DND-41 (cell line): ENCODE results near the gene AK1.

Source experiments
- ATAC-seq: fragments of 200-7000 bp; cut with Tn5 transposase; 3 replicates; pipeline ENCODE4 v1.9.1; 2021; ENCODE audit warnings: low read depth; ENCODE audit not compliant: insufficient read depth
- DNase-seq: peaks from one replicate; pipeline ENCODE4 v3.0.0-alpha.2; 2020
- H2AFZ ChIP-seq: 2 replicates; pipeline ENCODE4 v1.6.0; 2012; ENCODE audit warnings: low read depth, low read length
- H3K27ac ChIP-seq: 2 replicates; pipeline ENCODE4 v1.5.1; 2012; ENCODE audit warnings: low read length, inconsistent platforms
- H3K27me3 ChIP-seq: fragments of 200-600 bp; sonication (generic); 2 replicates; pipeline ENCODE4 v1.6.0; 2012; ENCODE audit warnings: low read length, mild to moderate bottlenecking, inconsistent platforms; ENCODE audit not compliant: insufficient read depth, poor library complexity
- H3K36me3 ChIP-seq: 2 replicates; pipeline ENCODE4 v1.5.1; 2012; ENCODE audit warnings: low read length, inconsistent platforms; ENCODE audit not compliant: insufficient read depth
- H3K4me1 ChIP-seq: 2 replicates; pipeline ENCODE4 v1.5.1; 2012; ENCODE audit warnings: mild to moderate bottlenecking, low read length; ENCODE audit not compliant: insufficient read depth
- H3K4me2 ChIP-seq: 2 replicates; pipeline ENCODE4 v1.6.0; 2012; ENCODE audit warnings: mild to moderate bottlenecking, moderate library complexity, low read length, inconsistent platforms; ENCODE audit not compliant: insufficient read depth
- H3K4me3 ChIP-seq, 2 experiments: fragments of 200-600 bp in 1 of 2; shearing (Covaris generic) in 1 of 2; 2 replicates each; pipeline ENCODE4 v1.5.1; 2012 to 2016; ENCODE audit warnings: inconsistent platforms in 2 of 2, low read length in 2 of 2, mild to moderate bottlenecking in 2 of 2, low read depth in 1 of 2, moderate library complexity in 1 of 2
- H3K79me2 ChIP-seq: 2 replicates; pipeline ENCODE4 v1.6.0; 2012; ENCODE audit warnings: low read length, inconsistent platforms; ENCODE audit not compliant: insufficient read depth
- H3K9ac ChIP-seq: 2 replicates; pipeline ENCODE4 v1.6.0; 2012; ENCODE audit warnings: low read depth, mild to moderate bottlenecking, inconsistent platforms, low read length, moderate library complexity
- H3K9me3 ChIP-seq: 2 replicates; pipeline ENCODE4 v1.5.1; 2012; ENCODE audit warnings: low read length, moderate library complexity, mild to moderate bottlenecking, inconsistent platforms; ENCODE audit not compliant: insufficient read depth, severe bottlenecking
- H4K20me1 ChIP-seq: 2 replicates; pipeline ENCODE4 v1.6.0; 2012; ENCODE audit warnings: low read length; ENCODE audit not compliant: insufficient read depth
- EZH2 ChIP-seq: IDR thresholded peaks from 3 replicates; pipeline ENCODE4 v1.6.1; 2012; ENCODE audit warnings: borderline replicate concordance, low read depth, mild to moderate bottlenecking, moderate library complexity, low read length, inconsistent platforms; ENCODE audit not compliant: severe bottlenecking
- TF ChIP-seq, protein P1 (sequence below): IDR thresholded peaks from 2 replicates; pipeline ENCODE4 v1.5.1; 2012; ENCODE audit warnings: borderline replicate concordance, low read length, moderate library complexity, mild to moderate bottlenecking; ENCODE audit not compliant: poor library complexity, severe bottlenecking; ENCODE audit errors: extremely low read depth

The AK1 gene

DNA sequence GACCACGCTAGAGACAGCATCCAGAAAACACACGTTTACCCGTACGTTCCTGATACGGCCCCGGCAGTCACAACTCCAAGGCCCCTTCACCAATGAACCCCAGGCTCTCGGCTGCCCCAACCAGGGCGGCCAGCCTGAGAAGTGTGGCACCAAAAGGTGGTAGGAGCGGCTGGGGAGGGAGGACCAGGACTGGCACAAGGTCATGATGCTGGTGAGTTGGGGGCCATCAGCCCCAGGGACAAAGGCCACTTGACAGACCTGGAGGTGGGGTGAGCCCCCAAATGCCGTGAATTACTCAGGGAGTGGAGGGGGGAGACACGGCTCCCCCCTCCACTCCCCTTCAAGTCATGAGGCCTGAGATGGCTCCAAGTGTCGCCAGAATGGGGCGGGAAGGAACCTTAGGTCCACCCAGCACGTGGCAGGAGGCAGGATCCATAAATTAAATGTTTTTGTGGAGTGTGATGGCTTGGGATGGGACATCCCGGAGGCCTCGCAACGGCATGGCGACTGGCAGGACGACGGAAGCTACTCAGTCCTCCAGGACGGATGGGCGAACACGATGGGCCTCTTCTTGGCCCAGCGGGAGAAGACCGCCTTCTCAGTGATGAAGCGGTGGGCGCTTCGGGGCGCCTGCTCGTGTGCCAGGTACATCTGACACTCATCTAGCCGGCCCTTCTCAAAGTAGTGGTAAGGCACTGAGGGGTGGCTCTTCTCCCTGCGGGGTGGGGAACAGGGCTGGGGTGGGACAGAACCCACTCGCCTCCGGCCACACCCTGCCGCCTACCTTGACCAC lies 30.6 kb upstream of the AK1 start:
- H3K9ac ChIP-seq, result no peak overlapping the region
- TF ChIP-seq, protein P1, sequence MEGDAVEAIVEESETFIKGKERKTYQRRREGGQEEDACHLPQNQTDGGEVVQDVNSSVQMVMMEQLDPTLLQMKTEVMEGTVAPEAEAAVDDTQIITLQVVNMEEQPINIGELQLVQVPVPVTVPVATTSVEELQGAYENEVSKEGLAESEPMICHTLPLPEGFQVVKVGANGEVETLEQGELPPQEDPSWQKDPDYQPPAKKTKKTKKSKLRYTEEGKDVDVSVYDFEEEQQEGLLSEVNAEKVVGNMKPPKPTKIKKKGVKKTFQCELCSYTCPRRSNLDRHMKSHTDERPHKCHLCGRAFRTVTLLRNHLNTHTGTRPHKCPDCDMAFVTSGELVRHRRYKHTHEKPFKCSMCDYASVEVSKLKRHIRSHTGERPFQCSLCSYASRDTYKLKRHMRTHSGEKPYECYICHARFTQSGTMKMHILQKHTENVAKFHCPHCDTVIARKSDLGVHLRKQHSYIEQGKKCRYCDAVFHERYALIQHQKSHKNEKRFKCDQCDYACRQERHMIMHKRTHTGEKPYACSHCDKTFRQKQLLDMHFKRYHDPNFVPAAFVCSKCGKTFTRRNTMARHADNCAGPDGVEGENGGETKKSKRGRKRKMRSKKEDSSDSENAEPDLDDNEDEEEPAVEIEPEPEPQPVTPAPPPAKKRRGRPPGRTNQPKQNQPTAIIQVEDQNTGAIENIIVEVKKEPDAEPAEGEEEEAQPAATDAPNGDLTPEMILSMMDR, result no peak
- no peak for TF ChIP-seq EZH2
- H3K79me2 ChIP-seq, result no peaks in the 10 kb centered on the region
- peaks cover 5% of the 10 kb centered on the region; the same call in 1 of the 2 replicates for H3K36me3 ChIP-seq
- no peaks in the 10 kb centered on the region for H4K20me1 ChIP-seq
- no peaks in the 10 kb centered on the region for H3K4me1 ChIP-seq
- no peak overlapping the region for H3K27ac ChIP-seq
- no peak for ATAC-seq
- no peak overlapping the region for H3K4me2 ChIP-seq
- no peaks in the 10 kb centered on the region for H3K27me3 ChIP-seq
- H2AFZ ChIP-seq, result no peak overlapping the region
- no peaks in the 10 kb centered on the region for H3K9me3 ChIP-seq
- H3K4me3 ChIP-seq, result no peak overlapping the region
- no peak for DNase-seq

DNA sequence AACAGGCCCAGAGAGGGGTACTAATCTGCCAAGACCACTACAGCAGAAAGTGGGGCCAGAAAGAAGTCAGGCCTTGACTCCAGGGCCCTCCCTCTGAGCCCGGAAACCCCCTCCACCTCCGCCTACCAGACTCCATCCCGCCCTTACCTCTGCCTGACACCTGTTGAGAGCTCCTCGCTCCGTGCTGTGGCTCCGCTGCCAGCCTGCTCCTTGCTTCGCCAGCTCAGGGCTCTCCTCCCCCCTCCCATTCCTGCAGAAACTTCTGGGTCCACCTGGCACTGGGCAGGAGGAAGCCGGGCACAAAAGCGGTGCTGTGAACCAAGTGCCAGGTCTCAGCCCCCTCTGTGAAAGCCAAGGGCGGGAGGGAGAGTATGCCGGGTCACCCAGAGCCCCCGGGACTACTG lies 28.3 kb upstream of the AK1 start:
- Histone ChIP-seq H3K4me3 (no peak overlapping the region), H3K27ac (no peak overlapping the region), H2AFZ (no peak overlapping the region), H3K4me2 (no peak overlapping the region), H3K27me3 (no peaks in the 10 kb centered on the region), H3K79me2 (no peaks in the 10 kb centered on the region), H4K20me1 (no peaks in the 10 kb centered on the region), H3K4me1 (no peaks in the 10 kb centered on the region), H3K9me3 (no peaks in the 10 kb centered on the region), H3K9ac (no peak overlapping the region), H3K36me3 (no peaks in the 10 kb centered on the region)
- DNase-seq (no peak), ATAC-seq (no peak)
- TF ChIP-seq EZH2, result no peak
- TF ChIP-seq, protein P1, result no peak

DNA sequence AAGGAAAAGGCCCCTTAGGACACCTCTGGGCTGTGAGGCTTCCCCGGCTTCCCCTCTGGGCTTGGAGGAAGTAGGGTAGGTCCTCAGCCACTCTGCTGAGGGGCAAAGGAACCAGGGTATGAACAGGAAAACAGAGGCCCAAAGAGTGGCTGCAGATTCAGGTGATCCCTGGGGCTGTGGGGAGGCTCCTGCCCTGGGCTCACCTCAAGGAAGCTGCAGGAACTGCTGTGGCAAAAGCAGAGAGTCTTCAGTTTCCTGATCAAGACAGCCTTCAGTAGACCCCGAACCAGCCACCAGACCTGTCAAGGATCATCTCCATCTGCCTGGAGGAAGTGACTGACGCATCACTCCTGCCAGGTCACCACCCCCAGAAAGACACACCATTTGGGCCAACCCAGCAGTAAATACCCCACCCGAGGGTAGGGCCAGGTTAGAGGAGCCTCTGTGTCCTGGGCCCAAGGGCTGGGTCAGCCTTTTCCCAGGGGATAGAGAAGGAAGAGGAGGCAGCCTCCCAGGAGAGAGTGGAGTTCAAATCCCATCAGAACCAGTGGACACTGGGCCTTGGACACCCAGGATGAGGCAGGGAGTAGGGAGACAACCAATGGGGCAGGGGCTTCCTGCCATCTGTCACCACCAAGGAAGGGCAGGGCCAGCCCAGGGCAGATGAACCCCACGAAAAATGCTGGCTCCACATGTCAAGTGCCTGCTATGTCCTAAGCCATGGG lies 27.7 kb upstream of the AK1 start:
- Histone ChIP-seq H3K27ac (no peak overlapping the region), H4K20me1 (no peaks in the 10 kb centered on the region), H3K4me3 (no peak overlapping the region), H3K9ac (no peak overlapping the region), H3K4me2 (no peak overlapping the region), H3K4me1 (peaks cover under 1% of the 10 kb centered on the region; the same call in 1 of the 2 replicates), H3K9me3 (no peaks in the 10 kb centered on the region), H3K36me3 (no peaks in the 10 kb centered on the region), H3K27me3 (no peaks in the 10 kb centered on the region), H3K79me2 (no peaks in the 10 kb centered on the region), H2AFZ (no peak overlapping the region)
- TF ChIP-seq EZH2, result no peak
- TF ChIP-seq, protein P1, result no peak
- ATAC-seq, result no peak
- no peak for DNase-seq
